HG03097 (cell line): ENCODE data around the gene MAGI2.
"Not testable (repeated sequence)": the region's sequence is repeated elsewhere in the genome, so short reads cannot be mapped to it uniquely, and the experiment has no call there.

Experiments
- ATAC-seq: cut with Tn5 transposase; IDR thresholded peaks from one replicate; pipeline ENCODE4 v1.9.1; 2021; ENCODE audit not compliant: unreplicated experiment, low FRiP score

Gene MAGI2

DNA sequence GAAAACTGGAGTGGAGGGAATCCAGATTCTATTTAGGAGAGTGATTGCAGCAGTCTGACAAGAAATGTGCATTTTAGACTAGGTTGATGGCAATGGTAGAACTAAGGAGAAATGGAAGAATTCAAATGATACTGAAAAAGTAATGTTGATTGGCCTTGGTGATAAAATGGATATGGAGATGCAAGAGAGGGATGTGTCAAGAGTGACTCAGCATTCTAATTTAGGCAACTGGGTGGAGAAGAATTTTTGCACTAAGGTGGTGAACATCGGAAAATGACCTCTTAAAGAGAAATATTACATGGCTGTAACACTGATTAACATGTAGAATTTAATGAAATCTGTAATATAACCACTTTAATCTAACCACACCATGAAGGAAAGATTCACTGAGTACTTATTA lies 848.3 kb downstream of the MAGI2 start:
- ATAC-seq, result no peak

DNA sequence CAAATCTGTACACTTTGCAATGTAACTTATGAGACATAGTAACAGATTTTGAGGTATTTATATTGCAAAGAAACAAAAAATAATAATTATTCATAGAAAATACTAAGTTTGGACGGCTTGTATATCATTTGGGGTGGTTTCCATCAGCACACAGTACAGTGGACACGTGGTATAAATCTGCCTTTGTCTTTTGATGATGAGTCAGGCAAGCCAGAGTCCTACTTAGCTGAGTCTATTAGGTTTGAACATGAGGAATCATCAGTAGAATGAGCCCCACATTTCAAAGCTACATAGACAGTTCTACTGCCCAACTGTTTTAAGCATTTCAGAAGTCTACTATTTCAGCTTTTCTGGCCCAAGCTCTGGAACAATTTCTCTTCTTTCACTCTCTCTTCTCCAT lies 851.7 kb downstream of the MAGI2 start:
- no peak for ATAC-seq

DNA sequence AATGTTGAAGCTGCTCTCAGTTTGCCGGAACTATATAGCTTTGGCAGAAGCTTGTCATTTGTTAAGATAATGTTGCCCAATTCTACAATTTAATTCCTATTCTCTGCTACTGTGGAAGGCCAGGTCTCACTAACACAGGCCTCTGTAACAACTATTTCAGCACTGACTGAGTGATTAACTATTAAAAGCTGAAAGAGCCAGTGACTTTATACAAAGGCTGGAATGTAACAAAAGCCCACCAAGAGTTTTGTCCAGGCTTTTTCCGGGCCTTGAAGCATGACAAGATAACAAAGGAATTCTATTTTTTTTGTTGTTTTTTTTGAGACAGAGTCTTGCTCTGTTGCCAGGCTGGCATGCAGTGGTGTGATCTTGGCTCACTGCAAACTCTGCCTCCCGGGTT lies 859.3 kb downstream of the MAGI2 start:
- no peak for ATAC-seq

DNA sequence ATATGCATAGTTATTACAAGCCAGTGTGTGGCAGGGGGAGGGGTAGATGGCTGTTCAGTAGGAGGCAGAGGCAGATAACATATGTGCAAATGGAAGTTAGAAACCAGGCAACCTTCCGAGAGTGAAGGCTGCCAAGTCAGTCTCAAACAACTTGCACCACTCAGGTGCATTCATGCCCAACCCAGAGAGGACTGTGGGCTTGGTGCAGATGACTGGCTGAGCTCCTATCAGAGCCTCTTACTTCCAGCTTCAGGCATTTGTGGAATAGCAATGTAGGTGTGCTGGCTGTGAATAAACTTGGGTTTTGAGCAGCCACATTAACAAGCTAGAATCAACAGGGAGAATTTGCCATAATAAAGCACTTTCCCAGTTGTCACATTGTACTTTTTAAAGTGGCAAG lies 865.1 kb downstream of the MAGI2 start:
- ATAC-seq, result no peak

DNA sequence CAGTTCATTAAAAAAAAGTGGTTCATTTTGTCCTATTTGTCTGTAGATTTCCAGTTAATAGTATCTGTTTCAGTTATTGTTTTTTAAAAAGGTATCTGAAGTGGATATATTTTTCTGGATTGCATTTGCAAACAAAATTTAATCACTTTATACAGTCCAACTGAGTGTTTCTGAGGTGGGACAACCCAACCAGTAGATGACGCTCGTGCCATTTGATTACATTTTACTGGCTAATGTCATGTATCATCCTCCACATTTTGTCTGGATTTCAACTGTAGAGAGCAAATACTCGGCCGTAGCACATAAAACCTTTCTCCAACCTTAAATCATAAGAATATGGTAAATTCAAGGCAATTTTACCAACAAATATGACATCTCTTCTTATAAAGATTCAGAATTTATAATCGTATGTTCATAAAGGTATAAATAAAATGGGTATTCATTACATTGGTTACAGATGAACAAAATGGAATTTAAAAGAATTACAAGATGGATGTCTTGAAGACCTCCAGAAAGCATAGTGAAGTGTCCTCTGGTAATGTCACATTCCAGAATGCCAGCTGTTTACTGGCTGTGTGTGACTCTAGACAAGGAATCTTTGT lies 865.9 kb downstream of the MAGI2 start:
- no peak for ATAC-seq

DNA sequence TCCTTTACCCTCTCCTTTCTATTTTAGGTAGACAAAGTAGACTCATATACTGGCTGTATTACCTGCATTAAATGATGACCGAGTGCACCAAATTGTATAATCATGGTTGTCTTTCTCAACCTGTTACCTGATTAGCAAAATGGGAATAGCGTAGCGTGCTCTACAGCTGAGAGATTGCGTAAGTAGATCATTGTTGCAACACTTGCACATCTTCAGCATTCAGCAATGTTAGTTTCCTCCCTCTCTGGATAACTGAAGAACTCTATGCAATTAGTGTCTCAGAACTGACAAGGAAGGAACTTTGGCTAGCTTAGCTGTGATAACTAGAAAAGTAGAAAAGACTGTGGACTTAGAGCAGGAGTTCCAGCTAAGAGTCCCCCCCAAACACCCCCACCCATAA lies 867.5 kb downstream of the MAGI2 start:
- ATAC-seq, result no peak

DNA sequence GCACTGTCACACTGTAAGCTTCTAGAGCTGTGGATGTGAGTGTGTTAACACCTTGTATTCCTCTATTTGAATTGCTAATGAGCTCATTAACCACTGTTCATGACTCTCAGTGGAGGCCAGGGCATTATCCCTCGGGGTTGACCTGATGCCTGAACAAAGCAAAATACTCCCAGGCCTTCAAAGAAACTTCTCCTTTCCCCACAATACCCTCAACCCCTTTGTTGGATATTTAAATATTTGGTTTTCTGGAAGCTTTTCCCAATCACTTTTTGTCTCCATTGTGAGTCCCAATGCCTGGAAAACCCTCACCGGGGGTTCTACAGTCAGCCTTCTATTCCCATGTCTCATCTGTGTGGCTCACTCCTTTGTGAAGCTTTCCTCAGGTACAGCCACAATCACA lies 874.8 kb downstream of the MAGI2 start:
- no peak for ATAC-seq

DNA sequence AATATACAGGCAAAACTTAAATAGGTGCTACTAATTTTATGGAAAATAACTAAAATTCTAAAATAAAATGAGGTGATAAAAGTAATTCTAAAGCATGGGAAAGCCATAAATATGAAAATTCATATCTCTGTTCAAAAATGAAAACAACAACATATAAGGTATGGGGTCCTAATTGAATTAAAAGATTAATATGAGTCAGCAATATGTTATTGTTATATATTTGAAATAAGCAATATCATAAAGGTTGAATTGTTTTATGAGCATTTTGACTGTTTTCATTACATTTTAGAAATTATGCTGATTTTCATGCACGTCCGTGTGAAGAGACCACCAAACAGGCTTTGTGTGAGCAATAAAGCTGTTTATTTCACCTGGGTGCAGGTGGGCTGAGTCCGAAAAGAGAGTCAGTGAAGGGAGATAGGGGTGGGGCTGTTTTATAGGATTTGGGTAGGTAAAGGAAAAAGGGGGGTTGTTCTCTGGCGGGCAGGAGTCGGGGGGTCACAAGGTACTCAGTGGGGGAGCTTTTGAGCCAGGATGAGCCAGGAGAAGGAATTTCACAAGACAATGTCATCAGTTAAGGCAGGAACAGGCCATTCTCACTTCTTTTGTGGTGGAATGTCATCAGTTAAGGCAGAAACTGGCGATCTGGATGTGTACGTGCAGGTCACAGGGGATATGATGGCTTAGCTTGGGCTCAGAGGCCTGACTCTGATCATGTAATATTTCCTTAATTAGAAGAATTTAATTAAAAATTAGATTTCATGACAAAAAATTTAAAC lies 876.1 kb downstream of the MAGI2 start:
- ATAC-seq, result not testable (repeated sequence)

DNA sequence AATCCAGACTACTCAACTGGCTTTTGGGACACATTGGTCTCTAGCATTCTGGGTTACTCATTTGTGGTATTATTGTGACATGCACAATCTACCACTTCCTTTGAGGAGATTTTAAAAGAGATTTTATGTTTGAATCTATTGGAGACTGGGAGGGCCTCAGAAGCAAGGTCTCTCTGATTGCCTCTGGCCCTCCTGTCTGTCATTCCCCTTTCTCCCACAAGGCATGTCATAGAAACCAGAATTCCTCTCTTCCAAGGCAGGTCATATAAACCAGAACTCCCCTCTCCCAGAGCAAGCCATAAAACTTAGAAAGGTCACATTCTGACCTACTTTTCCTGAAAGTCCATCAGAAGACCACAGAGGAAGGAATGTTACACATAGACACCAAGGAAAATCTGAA lies 877.2 kb downstream of the MAGI2 start:
- no peak for ATAC-seq

DNA sequence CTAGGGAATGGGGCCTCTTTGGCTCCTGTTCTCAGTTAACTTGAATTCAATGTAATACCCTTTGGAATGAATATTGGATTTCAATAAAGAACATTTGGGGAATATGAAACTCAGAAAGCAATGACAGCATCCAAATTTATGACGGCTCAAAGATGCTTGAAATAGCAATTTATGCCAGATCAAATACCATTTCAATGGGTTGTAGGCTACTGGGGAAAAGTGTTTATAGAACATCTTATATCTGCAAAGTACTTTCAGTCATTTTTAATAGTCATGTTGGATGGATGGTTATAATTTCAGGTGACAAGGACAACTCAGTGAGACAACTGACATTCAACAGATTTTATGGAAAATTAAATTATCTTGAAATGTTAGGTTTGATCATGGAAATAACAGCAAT lies 882.2 kb downstream of the MAGI2 start:
- no peak for ATAC-seq

DNA sequence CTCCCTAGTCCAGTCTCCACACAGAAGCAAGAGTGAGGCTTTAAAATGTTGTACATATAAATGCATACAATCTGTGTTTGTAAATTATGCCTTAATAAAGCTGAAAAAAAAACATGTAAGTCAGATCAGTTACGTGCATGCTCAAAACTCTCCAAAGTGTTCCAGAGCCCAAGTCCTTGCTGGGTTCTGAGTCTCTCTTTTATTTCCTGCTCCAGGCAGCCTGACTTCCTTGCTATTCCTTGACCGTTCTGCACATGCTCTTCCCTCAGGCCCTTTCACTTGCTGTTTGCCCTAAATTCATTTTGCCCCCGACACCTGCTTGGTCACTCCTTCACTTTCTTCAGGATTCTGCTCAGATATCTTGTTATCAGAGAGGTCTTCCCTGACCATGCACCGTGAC lies 884.8 kb downstream of the MAGI2 start:
- no peak for ATAC-seq

DNA sequence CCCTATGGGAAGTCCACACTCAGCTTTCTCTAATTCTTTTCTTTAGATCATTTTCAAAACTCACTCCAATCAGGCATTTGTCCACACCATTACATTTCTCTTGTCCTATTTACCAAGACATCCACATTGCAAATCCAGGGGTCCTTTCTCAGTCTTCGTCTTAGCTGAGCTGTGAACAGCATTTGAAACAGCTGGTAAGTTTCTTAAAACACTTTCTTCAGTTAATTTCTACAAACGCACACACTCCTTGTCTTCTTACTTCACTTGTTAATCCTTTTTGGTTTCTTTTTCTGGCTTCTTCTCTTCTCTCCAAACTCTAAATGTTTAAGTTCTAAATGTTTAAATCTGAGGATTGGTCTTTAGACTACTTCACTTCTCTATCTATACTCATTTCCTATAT lies 885.6 kb downstream of the MAGI2 start:
- ATAC-seq, result no peak

DNA sequence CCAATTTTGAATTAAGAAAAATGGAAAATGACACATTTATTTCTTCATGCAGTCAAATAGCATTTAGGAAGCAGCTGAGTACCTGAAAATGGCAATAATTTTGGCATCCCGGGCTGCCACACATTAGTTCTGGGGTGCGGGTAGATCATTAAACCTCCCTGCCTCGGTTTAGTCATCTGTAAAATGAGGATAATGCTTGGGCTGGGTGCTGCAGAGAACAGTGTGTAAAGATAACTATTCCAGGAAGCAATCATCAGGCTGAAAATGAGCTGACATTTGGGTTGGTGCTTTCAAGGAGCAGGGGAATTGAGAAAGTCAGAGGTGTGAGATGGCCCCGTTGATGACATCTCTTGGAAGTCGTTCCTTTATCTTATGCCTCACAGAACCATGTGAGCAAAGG lies 887.7 kb downstream of the MAGI2 start:
- no peak for ATAC-seq

DNA sequence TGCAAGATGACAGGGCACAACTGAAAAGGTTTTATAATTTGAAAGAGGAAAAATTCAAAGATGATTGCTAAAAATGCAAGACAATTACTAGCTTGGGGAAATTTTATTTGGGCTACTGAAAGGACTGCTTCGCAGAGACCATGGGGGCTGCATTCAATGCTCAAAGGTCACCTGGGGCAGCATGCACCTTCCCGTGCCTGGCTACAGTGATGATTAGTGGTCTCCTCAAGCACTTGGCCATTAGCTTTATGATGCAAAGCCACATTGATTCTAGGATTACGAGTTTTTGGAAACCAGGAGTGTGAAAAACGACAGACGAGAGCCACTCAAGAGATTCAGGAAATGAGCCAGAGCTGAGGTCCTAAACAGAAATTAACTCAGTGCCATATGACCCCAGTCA lies 890.3 kb downstream of the MAGI2 start:
- ATAC-seq, result no peak

DNA sequence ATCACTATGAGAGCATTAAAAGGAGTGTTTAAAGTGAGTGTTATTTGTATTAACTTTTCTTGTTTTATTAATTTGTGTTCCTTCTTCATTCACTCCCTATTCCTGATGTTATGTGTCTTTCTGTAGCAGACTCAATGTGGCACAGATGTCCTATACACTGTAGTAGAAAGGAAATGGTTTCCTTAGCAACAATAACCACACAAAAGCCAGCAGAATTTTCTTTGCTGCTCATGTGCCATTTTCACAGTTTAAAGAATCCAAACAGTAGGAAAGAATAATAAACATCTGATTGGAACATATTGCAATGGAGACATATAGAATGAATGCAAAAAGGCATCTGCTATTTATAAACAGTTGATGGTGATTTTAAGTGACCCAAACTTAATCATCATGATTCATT lies 891.3 kb downstream of the MAGI2 start:
- no peak for ATAC-seq

DNA sequence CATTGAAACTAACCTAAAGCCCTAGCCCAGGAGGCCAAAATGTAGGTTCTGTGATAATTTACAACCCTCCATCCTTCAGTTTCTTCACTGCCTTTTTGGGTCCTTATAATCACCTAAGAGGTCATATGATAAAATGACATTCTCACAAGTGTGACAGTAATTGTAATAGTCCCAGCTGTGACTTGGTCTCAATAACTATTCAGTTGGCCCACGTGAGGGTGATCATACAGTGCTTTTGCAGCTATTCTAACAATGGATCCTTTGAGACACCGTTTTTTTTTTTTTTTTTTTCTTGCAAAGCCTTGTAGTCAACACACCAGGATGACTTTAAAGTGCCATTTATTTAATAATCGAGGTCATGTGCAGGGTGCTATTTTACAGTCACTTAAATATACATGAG lies 894.9 kb downstream of the MAGI2 start:
- no peak for ATAC-seq

DNA sequence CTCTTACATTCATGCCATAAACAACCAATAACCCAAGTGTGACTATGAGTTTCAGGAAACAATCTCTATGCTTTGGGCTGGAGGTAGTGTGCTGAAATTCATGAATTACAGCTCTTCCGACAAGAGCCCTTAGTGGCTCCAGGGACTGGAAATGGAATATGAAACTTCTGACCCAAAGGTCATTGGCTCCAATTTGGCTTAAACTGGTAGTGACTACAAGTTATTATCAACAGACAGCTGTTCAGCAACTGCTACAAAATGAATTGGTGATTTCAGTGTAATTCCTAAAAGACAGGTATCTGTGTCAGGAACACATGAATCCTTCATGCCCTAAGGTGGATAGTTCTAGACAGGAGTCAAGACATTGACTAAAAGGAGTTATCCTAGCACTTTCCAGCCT lies 909.5 kb downstream of the MAGI2 start:
- ATAC-seq, result no peak

DNA sequence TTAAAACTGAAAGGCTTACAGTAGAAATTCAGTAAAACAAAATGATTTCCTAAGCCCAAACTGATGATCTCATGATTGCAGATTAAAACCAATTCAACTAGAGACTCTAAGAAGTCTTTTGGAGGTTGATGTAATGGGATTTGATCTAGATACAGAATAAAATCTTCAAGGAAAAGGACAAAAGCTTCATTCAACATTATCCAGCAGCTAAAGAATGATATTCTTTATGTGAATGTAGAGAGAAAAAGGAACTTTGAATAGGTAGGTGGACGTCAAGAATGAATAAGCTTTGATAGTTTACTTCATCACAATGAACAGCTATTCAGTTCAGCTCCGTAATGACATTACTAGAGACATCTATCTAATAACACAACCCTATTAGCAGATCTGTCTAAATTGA lies 910.5 kb downstream of the MAGI2 start:
- ATAC-seq, result no peak

DNA sequence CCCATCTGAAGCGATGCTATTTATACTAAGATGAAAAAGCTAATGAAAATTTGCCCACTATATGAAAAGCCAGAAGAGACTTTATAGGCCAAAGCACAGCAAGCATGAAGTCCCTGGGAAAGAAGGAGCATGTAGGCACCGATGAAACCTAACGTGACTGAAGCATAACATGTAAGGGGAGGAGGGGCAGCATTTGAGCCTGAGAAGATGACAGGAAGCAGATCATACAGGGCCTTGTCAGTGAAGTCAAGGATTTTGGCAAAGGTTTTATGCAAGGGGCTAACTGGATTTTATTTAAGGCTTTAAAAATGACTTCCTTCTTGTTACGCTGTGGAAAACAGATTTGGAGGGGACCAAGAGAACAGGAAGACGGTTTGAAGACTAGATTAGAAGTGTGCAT lies 910.9 kb downstream of the MAGI2 start:
- ATAC-seq, result no peak

DNA sequence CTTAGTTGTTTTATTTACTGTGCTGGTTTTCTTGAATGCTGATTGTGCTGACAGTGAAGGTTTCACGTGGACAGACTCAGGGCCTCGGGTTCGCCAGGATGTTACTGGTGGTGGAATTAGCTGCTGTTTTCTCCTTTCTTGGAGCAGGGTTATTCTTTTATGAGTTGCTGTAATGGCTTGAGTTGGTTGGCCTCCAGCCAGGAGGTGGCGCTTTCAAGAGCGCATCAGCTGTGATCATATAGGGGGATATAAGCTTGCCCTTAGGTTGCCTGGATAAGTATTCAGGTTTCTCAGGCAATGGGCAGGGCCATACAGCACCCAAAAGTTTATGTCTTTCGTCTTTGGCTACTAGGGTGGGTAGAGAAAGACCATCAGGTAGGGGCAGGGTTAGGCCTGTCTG lies 913.6 kb downstream of the MAGI2 start:
- ATAC-seq, result no peak

DNA sequence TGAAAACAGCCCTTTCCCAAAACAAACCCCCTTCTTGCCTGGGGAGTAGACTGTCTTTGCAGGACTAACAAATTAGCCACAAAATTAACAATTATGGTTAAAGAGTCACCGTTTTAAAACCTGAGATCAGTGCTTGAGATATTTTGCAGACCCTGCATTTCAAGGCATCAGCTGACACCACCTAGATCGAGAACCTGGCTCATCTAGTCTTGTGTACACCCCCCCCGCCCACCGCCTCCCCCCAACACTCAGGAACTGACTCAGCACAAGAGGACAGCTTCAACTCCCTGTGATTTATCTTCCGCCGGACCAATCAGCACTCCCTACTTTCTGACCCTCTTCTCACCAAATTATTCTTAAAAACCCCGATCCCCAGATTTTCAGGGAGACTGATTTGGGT lies 917.8 kb downstream of the MAGI2 start:
- no peak for ATAC-seq

DNA sequence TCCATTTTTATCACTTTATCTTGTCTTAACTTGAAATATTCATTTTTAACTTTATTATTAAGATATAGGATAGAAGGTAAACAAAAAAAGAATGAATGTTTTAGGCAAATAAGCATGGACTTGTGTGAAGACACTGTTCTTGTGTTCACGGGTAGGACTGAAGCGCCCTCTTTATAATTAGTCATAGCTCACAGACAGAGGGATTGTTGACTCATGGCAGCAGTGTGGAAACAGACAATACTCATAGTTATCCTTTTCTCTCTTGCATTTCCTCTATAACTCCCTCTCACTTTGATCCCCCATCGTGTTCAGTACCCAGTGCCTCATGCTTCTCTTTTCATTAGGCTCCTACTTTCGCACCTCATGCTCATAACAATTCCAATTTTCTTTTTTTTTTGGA lies 923.1 kb downstream of the MAGI2 start:
- no peak for ATAC-seq

DNA sequence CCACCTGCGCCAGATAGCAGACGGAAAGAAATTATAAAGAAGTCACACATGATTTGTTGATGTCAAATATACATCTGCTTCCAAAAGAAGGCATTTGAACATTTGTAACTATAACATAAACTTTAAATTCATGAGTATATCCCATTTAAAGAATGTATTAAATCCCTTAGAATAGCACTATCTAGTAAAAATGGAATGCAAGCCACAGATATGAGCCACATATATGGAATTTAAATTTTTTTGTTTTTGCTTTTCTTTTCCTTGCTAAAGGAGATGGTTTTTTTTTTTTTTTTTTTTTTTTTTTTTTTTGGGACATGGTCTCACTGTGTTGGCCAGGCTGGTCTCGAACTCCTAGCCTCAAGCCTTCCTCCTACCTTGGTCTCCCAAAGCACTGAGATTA lies 924.1 kb downstream of the MAGI2 start:
- ATAC-seq, result no peak
